PC-3 (cell line): ENCODE results near the gene ALKBH1. TPM values are rescaled to one million over a fixed set of nuclear protein-coding genes. Genes with fewer than 3 reads are reported as not detected.
A peak's percentile ranks its signal among the peaks of the same experiment; 100 is the strongest.

Experiments
- ATAC-seq: fragments of 200-7000 bp; cut with Tn5 transposase; 2 replicates; pipeline ENCODE4 v1.9.1; 2020; ENCODE audit warnings: mild to moderate bottlenecking, moderate library complexity
- BruUV-seq: library from RNA; stranded (reverse); fragments of 400-500 nt; replicated peaks from 2 replicates; lab custom pipeline; 2021; lab: Mats Ljungman, UMichigan
- CTCF ChIA-PET: fragments of 300-600 bp; sonication (Branson Sonifier 250); formaldehyde crosslinking; loops from one replicate; lab custom pipeline; 2022; ENCODE audit warnings: antibody characterized with exemption; lab: Charles Lee
- POLR2A ChIA-PET: fragments of 300-600 bp; sonication (Branson Sonifier 250); formaldehyde crosslinking; loops from one replicate; lab custom pipeline; 2022; ENCODE audit warnings: antibody characterized with exemption; ENCODE audit not compliant: unreplicated experiment; lab: Charles Lee
- DNase-seq: peaks from one replicate; pipeline ENCODE4 v3.0.0-alpha.2; 2015
- H2AFZ ChIP-seq: fragments of 300-600 bp; sonication (generic); 2 replicates; pipeline ENCODE4 v1.6.0; 2016; ENCODE audit warnings: antibody characterized with exemption, low read length
- H3F3A ChIP-seq: fragments of 300-600 bp; sonication (generic); one replicate; pipeline ENCODE4 v1.6.0; 2017; ENCODE audit warnings: antibody characterized with exemption, low read length, control low read depth, mild to moderate bottlenecking; ENCODE audit not compliant: unreplicated experiment
- H3K27ac ChIP-seq: fragments of 300-600 bp; sonication (generic); 2 replicates; pipeline ENCODE4 v1.5.1; 2016; ENCODE audit warnings: mild to moderate bottlenecking, low read length
- H3K27me3 ChIP-seq: fragments of 300-600 bp; sonication (generic); 2 replicates; pipeline ENCODE4 v1.6.1; 2016; ENCODE audit warnings: low read length, mixed read lengths
- H3K36me3 ChIP-seq: fragments of 300-600 bp; sonication (generic); 2 replicates; pipeline ENCODE4 v1.6.1; 2016; ENCODE audit warnings: low read depth, mixed run types, low read length, mixed read lengths
- H3K4me1 ChIP-seq: fragments of 300-600 bp; sonication (generic); 2 replicates; pipeline ENCODE4 v1.5.1; 2016; ENCODE audit warnings: low read length; ENCODE audit not compliant: insufficient read depth
- H3K4me2 ChIP-seq: fragments of 300-600 bp; sonication (generic); 2 replicates; pipeline ENCODE4 v1.6.0; 2016; ENCODE audit warnings: low read length
- H3K4me3 ChIP-seq: fragments of 300-600 bp; sonication (generic); 2 replicates; pipeline ENCODE4 v1.5.1; 2016; ENCODE audit warnings: mild to moderate bottlenecking, low read length, mixed read lengths
- H3K79me2 ChIP-seq: fragments of 300-600 bp; sonication (generic); 2 replicates; pipeline ENCODE4 v1.6.1; 2017; ENCODE audit warnings: low read length, mixed read lengths
- H3K9ac ChIP-seq: fragments of 300-600 bp; sonication (generic); 2 replicates; pipeline ENCODE4 v1.6.0; 2016; ENCODE audit warnings: mild to moderate bottlenecking, low read length
- H3K9me2 ChIP-seq: fragments of 300-600 bp; sonication (generic); replicated peaks from 2 replicates; pipeline ENCODE4 v1.6.1; 2016; ENCODE audit warnings: mixed run types, low read length, mixed read lengths
- H3K9me3 ChIP-seq: fragments of 300-600 bp; sonication (generic); 2 replicates; pipeline ENCODE4 v1.6.1; 2016; ENCODE audit warnings: low read length, mixed read lengths
- H4K20me1 ChIP-seq: fragments of 300-600 bp; sonication (generic); 2 replicates; pipeline ENCODE4 v1.6.1; 2016; ENCODE audit warnings: low read length, mixed read lengths
- EZH2 ChIP-seq: fragments of 300-600 bp; sonication (generic); IDR thresholded peaks from one replicate; pipeline ENCODE4 v1.6.1; 2017; ENCODE audit warnings: antibody characterized with exemption, mild to moderate bottlenecking, low read length; ENCODE audit not compliant: unreplicated experiment
- EZH2phosphoT487 ChIP-seq: fragments of 300-600 bp; sonication (generic); IDR thresholded peaks from 2 replicates; pipeline ENCODE4 v1.6.1; 2018; ENCODE audit warnings: mild to moderate bottlenecking, antibody characterized with exemption, low read length, borderline replicate concordance
- intact Hi-C: fragments of 100-400 bp; cut with micrococcal nuclease; formaldehyde crosslinking; loops from 2 replicates; pipeline ENCODE4 v1.9.0; 2023
- total RNA-seq: library from RNA; depleted of rRNA; stranded (reverse); fragments of >200 nt; gene quantifications from 2 replicates; pipeline ENCODE4 v1.2.3, GENCODE V29; 2014
- TF ChIP-seq, protein P1 (sequence below): fragments of 300-600 bp; sonication (generic); conservative IDR thresholded peaks from 2 replicates; pipeline ENCODE4 v1.5.1; 2017; ENCODE audit warnings: antibody characterized with exemption, low read depth, mild to moderate bottlenecking, low read length

ALKBH1 gene
- total RNA-seq, 1 experiment from 2014 or later: 9.7 TPM

DNA sequence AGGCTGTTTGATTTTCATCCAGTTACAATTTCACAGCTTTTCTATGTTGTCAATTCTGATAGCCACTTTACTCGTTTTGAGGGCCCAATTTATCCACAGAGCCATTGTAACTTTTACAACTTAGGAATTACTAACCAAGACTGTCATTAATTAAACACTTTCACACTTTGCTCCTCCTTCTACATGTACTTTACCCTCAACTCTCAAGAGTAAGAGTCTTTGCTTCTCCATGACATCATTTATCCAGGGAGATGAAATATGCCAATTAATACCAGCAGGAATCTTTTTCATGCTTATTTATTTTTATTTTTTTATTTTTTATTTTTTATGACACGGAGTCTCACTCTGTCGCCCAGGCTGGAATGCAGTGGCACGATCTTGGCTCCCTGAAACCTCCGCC, 13.6 kb upstream of the ALKBH1 start:
- TF ChIP-seq EZH2phosphoT487 (no peak), EZH2 (no peak)
- TF ChIP-seq, protein P1, sequence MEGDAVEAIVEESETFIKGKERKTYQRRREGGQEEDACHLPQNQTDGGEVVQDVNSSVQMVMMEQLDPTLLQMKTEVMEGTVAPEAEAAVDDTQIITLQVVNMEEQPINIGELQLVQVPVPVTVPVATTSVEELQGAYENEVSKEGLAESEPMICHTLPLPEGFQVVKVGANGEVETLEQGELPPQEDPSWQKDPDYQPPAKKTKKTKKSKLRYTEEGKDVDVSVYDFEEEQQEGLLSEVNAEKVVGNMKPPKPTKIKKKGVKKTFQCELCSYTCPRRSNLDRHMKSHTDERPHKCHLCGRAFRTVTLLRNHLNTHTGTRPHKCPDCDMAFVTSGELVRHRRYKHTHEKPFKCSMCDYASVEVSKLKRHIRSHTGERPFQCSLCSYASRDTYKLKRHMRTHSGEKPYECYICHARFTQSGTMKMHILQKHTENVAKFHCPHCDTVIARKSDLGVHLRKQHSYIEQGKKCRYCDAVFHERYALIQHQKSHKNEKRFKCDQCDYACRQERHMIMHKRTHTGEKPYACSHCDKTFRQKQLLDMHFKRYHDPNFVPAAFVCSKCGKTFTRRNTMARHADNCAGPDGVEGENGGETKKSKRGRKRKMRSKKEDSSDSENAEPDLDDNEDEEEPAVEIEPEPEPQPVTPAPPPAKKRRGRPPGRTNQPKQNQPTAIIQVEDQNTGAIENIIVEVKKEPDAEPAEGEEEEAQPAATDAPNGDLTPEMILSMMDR: no peak
- POLR2A ChIA-PET: no interaction called here

DNA sequence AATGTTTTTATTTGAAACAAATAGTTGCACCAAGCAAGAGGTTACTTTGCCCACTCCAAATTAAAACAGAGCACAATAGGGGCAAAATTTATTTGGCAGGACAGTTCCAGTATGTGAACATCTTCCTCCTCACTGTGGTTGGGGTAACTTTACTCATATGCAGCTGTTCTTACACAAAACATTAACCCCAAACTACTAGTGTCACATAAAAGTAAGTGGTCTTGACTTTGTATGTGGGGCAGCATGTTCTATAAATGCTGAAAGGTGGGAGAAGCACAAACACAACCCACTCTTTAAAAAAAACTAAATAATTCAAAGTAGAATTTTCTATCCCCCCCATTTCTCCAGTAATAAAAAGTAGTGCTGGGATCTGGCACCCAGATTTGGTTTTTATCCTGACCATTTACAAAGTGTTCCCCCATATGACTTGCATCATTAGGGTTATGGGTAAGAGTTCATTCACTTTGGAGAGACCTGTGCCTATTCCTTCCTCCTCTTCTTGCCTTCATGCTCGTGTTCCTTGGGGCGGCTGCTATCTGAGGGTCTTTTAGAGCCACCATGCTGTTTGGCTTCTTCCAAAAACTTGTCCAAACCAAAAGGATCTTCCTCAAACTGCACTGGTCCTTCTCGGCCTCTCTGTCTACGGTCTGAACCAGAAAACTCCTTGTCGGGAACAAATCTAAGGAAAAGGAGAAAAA, 9.9 kb upstream of the ALKBH1 start:
- TSS peak; percentile 72 for BruUV-seq
- H3K27ac ChIP-seq: no peak overlapping the region
- H3K4me3 ChIP-seq: no peak overlapping the region
- H3K36me3 ChIP-seq: peaks cover 52% of the 10 kb centered on the region
- peaks cover 6% of the 10 kb centered on the region for H3F3A ChIP-seq
- DNase-seq: no peak
- no peak overlapping the region for H3K4me2 ChIP-seq
- peaks cover 18% of the 10 kb centered on the region for H3K79me2 ChIP-seq
- ATAC-seq: no peak
- H3K4me1 ChIP-seq: no peaks in the 10 kb centered on the region
- POLR2A ChIA-PET: no interaction called here
- CTCF ChIA-PET: interaction anchor here (0.7 kb wide), 2 partner anchors 156 to 259 kb away, joined by 3 to 5 read pairs; no protein-coding TSS in a partner anchor
- H3K27me3 ChIP-seq: no peaks in the 10 kb centered on the region
- intact Hi-C loops: no loop called here
- TF ChIP-seq EZH2phosphoT487 (no peak), EZH2 (no peak)
- TF ChIP-seq, protein P1: no peak
- H4K20me1 ChIP-seq: no peaks in the 10 kb centered on the region
- H3K9me3 ChIP-seq: no peaks in the 10 kb centered on the region
- no peak overlapping the region for H2AFZ ChIP-seq
- no peak overlapping the region for H3K9ac ChIP-seq
- H3K9me2 ChIP-seq: no peaks in the 10 kb centered on the region

More for the DNA sequence above, 13.6 kb upstream of the ALKBH1 start:
- no peak overlapping the region for H3K4me3 ChIP-seq
- H4K20me1 ChIP-seq: no peaks in the 10 kb centered on the region
- H3K9me3 ChIP-seq: no peaks in the 10 kb centered on the region
- H3K27me3 ChIP-seq: no peaks in the 10 kb centered on the region
- no peaks in the 10 kb centered on the region for H3K9me2 ChIP-seq
- no peaks in the 10 kb centered on the region for H3K79me2 ChIP-seq
- ATAC-seq (no peak), DNase-seq (no peak)
- BruUV-seq: no TSS peak
- no peaks in the 10 kb centered on the region for H3K4me1 ChIP-seq
- intact Hi-C loops: no loop called here
- peaks cover 6% of the 10 kb centered on the region for H3F3A ChIP-seq
- no peak overlapping the region for H2AFZ ChIP-seq
- no peak overlapping the region for H3K4me2 ChIP-seq
- CTCF ChIA-PET: interaction anchor here (0.6 kb wide), 1 partner anchor 9 kb away, joined by 10 read pairs; no protein-coding TSS in a partner anchor
- peaks cover 57% of the 10 kb centered on the region for H3K36me3 ChIP-seq
- H3K9ac ChIP-seq: no peak overlapping the region
- H3K27ac ChIP-seq: no peak overlapping the region

DNA sequence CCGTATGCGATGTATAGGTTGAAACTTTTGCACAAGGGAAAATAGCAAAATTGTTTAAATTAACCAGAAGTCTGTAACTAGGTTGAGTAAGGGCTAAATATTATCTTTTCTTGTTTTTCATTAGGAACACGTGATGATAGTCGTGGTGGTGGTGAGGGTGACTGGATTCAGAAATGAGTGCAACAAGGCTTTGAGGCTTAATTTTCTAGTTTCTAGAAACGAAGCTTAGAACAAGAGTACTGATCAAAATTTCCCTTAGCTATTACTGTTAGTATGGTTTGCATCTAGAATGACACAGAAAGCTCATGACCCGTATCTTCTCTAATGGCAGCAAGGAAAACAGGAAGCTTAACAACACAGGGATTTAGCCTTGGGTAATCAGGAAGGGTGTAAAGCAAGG, 7.1 kb upstream of the ALKBH1 start:
- TSS peak; percentile 4 for BruUV-seq
- no peaks in the 10 kb centered on the region for H3K9me2 ChIP-seq
- ATAC-seq (no peak), DNase-seq (no peak)
- peaks cover 50% of the 10 kb centered on the region for H3K36me3 ChIP-seq
- no peak overlapping the region for H3K4me3 ChIP-seq
- CTCF ChIA-PET: no interaction called here
- H3K27me3 ChIP-seq: no peaks in the 10 kb centered on the region
- POLR2A ChIA-PET: no interaction called here
- H4K20me1 ChIP-seq: peaks cover 9% of the 10 kb centered on the region
- H3K4me1 ChIP-seq: peaks cover 2% of the 10 kb centered on the region
- no peak overlapping the region for H3K27ac ChIP-seq
- intact Hi-C loops: no loop called here
- no peak overlapping the region for H3K9ac ChIP-seq
- no peak overlapping the region for H2AFZ ChIP-seq
- TF ChIP-seq, protein P1: no peak
- TF ChIP-seq EZH2phosphoT487 (no peak), EZH2 (no peak)
- peaks cover 6% of the 10 kb centered on the region for H3F3A ChIP-seq
- no peaks in the 10 kb centered on the region for H3K9me3 ChIP-seq
- H3K79me2 ChIP-seq: peaks cover 42% of the 10 kb centered on the region
- no peak overlapping the region for H3K4me2 ChIP-seq
